ENCODE results near the gene USH2A. TPM values are rescaled to one million over a fixed set of nuclear protein-coding genes. Genes with fewer than 3 reads are reported as not detected.

Gene USH2A
- polyA plus RNA-seq, 1 of the 3 experiments (the other 2 are of a cell fraction), result under 0.01 TPM

GRCh38 chr1:215717677-215718426 is 705.4 kb downstream of the USH2A start:
- ChIA-PET POLR2A (no interaction called here), CTCF (no interaction called here)
- Histone ChIP-seq H3K79me2 (ENCODE audit: insufficient read depth) (no peaks in the 10 kb centered on the region), H3K4me2 (no peak overlapping the region), H3K36me3 (replicated peaks in 1 of 2; ENCODE audit: control insufficient read depth in 1 of 2, insufficient read depth in 2 of 2, low read length in 1 of 2) (no peaks in the 10 kb centered on the region), H3K4me3 (ENCODE audit: low read depth in 2 of 2, low read length in 1 of 2) (no peak overlapping the region), H3K4me1 (ENCODE audit: control insufficient read depth in 1 of 2, insufficient read depth in 2 of 2, low read depth in 1 of 2, low read length in 1 of 2) (no peaks in the 10 kb centered on the region; a peak in 1 of 4 replicates), H3K9ac (no peak overlapping the region), H3F3A (replicated peaks; ENCODE audit: insufficient read depth) (no peaks in the 10 kb centered on the region), H3K9me2 (no peaks in the 10 kb centered on the region), H2AFZ (ENCODE audit: low read depth) (no peak overlapping the region), H3K9me3 (no peaks in the 10 kb centered on the region), H4K20me1 (ENCODE audit: insufficient read depth) (no peaks in the 10 kb centered on the region), H3K27me3 (ENCODE audit: insufficient read depth) (no peaks in the 10 kb centered on the region), H3K27ac (ENCODE audit: low read depth in 2 of 2, low read length in 1 of 2) (no peak overlapping the region)
- DNase-seq, result no peak
- TF ChIP-seq TCF12 (IDR thresholded peaks at IDR 0.05), result no peak
- no peak for TF ChIP-seq FOSL2 (IDR thresholded peaks at IDR 0.05; ENCODE audit: borderline replicate concordance, low read depth)
- no peak for TF ChIP-seq YY1 (IDR thresholded peaks at IDR 0.05; ENCODE audit: low read depth)
- no peak for TF ChIP-seq IRF3 (IDR thresholded peaks at IDR 0.05; ENCODE audit: low read depth, low read length)
- no peak for TF ChIP-seq RCOR1 (IDR thresholded peaks at IDR 0.05; ENCODE audit: low read length)
- TF ChIP-seq NRF1 (IDR thresholded peaks at IDR 0.05; ENCODE audit: low read depth, low read length), result no peak
- no peak for TF ChIP-seq SMC3 (IDR thresholded peaks at IDR 0.05; ENCODE audit: low read depth, low read length)
- no peak for TF ChIP-seq TEAD4 (IDR thresholded peaks at IDR 0.05; ENCODE audit: borderline replicate concordance, insufficient read depth)
- TF ChIP-seq GATA2 (CRISPR knock-in tag; IDR thresholded peaks at IDR 0.05), result no peak
- no peak for TF ChIP-seq PBX3 (IDR thresholded peaks at IDR 0.05)
- TF ChIP-seq FOXJ3 (CRISPR knock-in tag; IDR thresholded peaks at IDR 0.05), result no peak
- TF ChIP-seq REST (IDR thresholded peaks at IDR 0.05; ENCODE audit: low read depth, low read length), result no peak
- no peak for TF ChIP-seq MXI1 (IDR thresholded peaks at IDR 0.05; ENCODE audit: low read depth, low read length)
- no peak for TF ChIP-seq EZH2phosphoT487 (IDR thresholded peaks at IDR 0.05; ENCODE audit: borderline replicate concordance, low read depth)
- no peak for TF ChIP-seq MAX (IDR thresholded peaks at IDR 0.05; ENCODE audit: low read depth)
- no peak for TF ChIP-seq TAF1 (IDR thresholded peaks at IDR 0.05; ENCODE audit: borderline replicate concordance, low read depth, low read length)
- no peak for TF ChIP-seq SIN3A (IDR thresholded peaks at IDR 0.05; ENCODE audit: borderline replicate concordance, low read depth, low read length)
- no peak for TF ChIP-seq GABPA (IDR thresholded peaks at IDR 0.05; ENCODE audit: low read depth)
- no peak for TF ChIP-seq NFIC (IDR thresholded peaks at IDR 0.05; ENCODE audit: borderline replicate concordance)
- 46% methylated on average over 4 of the region's 4 CpGs for WGBS (ENCODE audit: low lambda C conversion rate)
